SK-N-SH (cell line): Measurements from ENCODE around the gene C8A. TPM values are rescaled to one million over a fixed set of nuclear protein-coding genes. Genes with fewer than 3 reads are reported as not detected.

ENCODE experiments used
- CTCF ChIA-PET: fragments of 300-600, 350-600 bp; formaldehyde crosslinking; extraction: SDS; loops from one replicate; lab custom pipeline; 2021; lab: Yijun Ruan, JAX
- POLR2A ChIA-PET: fragments of 350-600 bp; sonication (Branson Sonifier 250); formaldehyde crosslinking; extraction: SDS; loops from one replicate; lab custom pipeline; 2020; ENCODE audit warnings: antibody characterized with exemption, inconsistent platforms; lab: Yijun Ruan, JAX
- DNase-seq: peaks from one replicate; pipeline ENCODE4 v3.0.0; 2012
- H2AFZ ChIP-seq: fragments of 200-600 bp; sonication (generic); 2 replicates; pipeline ENCODE4 v1.8.1; 2016; ENCODE audit warnings: antibody characterized with exemption, mild to moderate bottlenecking, low read depth
- H3F3A ChIP-seq: fragments of 200-600 bp; sonication (generic); replicated peaks from 2 replicates; pipeline ENCODE3; 2016; ENCODE audit warnings: antibody characterized with exemption, mild to moderate bottlenecking; ENCODE audit not compliant: insufficient read depth
- H3K27ac ChIP-seq, 2 experiments: fragments of 200-500 bp in 1 of 2; fragments of 200-600 bp in 1 of 2; sonication (Bioruptor generic) in 1 of 2; sonication (generic), shearing (Covaris generic) in 1 of 2; 2 replicates each; pipeline versions ENCODE4 v1.5.1 to v1.6.1; 2014 to 2016; ENCODE audit warnings: low read depth in 2 of 2, inconsistent platforms in 1 of 2, low read length in 1 of 2, mild to moderate bottlenecking in 1 of 2, mixed read lengths in 1 of 2
- H3K27me3 ChIP-seq: fragments of 200-600 bp; sonication (generic), shearing (Covaris generic); 2 replicates; pipeline ENCODE4 v1.6.1; 2016; ENCODE audit warnings: mixed run types; ENCODE audit not compliant: insufficient read depth
- H3K36me3 ChIP-seq, 2 experiments: fragments of 200-500 bp in 1 of 2; fragments of 200-600 bp in 1 of 2; sonication (Bioruptor generic) in 1 of 2; sonication (generic) in 1 of 2; replicated peaks in 1 of 2; 2 replicates each; pipeline versions ENCODE3 to v1.5.1; 2014 to 2016; ENCODE audit warnings: low read length in 1 of 2, mild to moderate bottlenecking in 1 of 2; ENCODE audit not compliant: insufficient read depth in 2 of 2, control insufficient read depth in 1 of 2
- H3K4me1 ChIP-seq, 2 experiments: fragments of 200-500 bp in 1 of 2; fragments of 200-600 bp in 1 of 2; sonication (Bioruptor generic) in 1 of 2; sonication (generic), shearing (Covaris generic) in 1 of 2; 2 replicates each; pipeline versions ENCODE4 v1.5.1 to v1.6.1; 2014 to 2016; ENCODE audit warnings: low read depth in 1 of 2, low read length in 1 of 2, mixed run types in 1 of 2; ENCODE audit not compliant: insufficient read depth in 2 of 2, control insufficient read depth in 1 of 2
- H3K4me2 ChIP-seq: fragments of 200-600 bp; sonication (generic), shearing (Covaris generic); 2 replicates; pipeline ENCODE4 v1.6.1; 2017; ENCODE audit warnings: mixed run types
- H3K4me3 ChIP-seq, 2 experiments: fragments of 200-500 bp in 1 of 2; fragments of 200-600 bp in 1 of 2; sonication (Bioruptor generic) in 1 of 2; sonication (generic), shearing (Covaris generic) in 1 of 2; 2 replicates each; pipeline versions ENCODE4 v1.5.1 to v1.8.1; 2014 to 2016; ENCODE audit warnings: low read depth in 2 of 2, inconsistent platforms in 1 of 2, low read length in 1 of 2, mild to moderate bottlenecking in 1 of 2, mixed read lengths in 1 of 2, moderate library complexity in 1 of 2
- H3K79me2 ChIP-seq: fragments of 200-600 bp; sonication (generic); 2 replicates; pipeline ENCODE4 v1.8.1; 2017; ENCODE audit warnings: mild to moderate bottlenecking; ENCODE audit not compliant: insufficient read depth
- H3K9ac ChIP-seq: fragments of 200-600 bp; sonication (generic); 2 replicates; pipeline ENCODE4 v1.6.1; 2017; ENCODE audit warnings: mixed run types
- H3K9me2 ChIP-seq: fragments of 200-600 bp; sonication (generic); 2 replicates; pipeline ENCODE4 v1.6.1; 2017; ENCODE audit warnings: mixed run types
- H3K9me3 ChIP-seq: fragments of 200-600 bp; sonication (generic); 2 replicates; pipeline ENCODE4 v1.6.1; 2017; ENCODE audit warnings: mixed run types, mild to moderate bottlenecking, moderate library complexity
- H4K20me1 ChIP-seq: fragments of 200-600 bp; sonication (generic); 2 replicates; pipeline ENCODE4 v1.6.1; 2017; ENCODE audit warnings: mild to moderate bottlenecking, mixed run types; ENCODE audit not compliant: insufficient read depth
- CHD2 ChIP-seq: fragments of 150-350 bp; IDR thresholded peaks from 2 replicates; pipeline ENCODE4 v1.6.1; 2018; ENCODE audit warnings: low read length; ENCODE audit not compliant: partially characterized antibody
- ELF1 ChIP-seq: IDR thresholded peaks from 2 replicates; pipeline ENCODE4 v1.4.0; 2012
- EP300 ChIP-seq, 2 experiments: IDR thresholded peaks; 2 replicates each; pipeline versions ENCODE4 v1.4.0 to v1.6.1; 2012; ENCODE audit warnings: borderline replicate concordance in 1 of 2, low read depth in 1 of 2, low read length in 1 of 2
- FOXJ3 ChIP-seq: sonication (generic); formaldehyde crosslinking; IDR thresholded peaks from 2 replicates; pipeline ENCODE4 v1.5.1; 2020; ENCODE audit warnings: mild to moderate bottlenecking, missing genetic modification reagents
- GATA2 ChIP-seq: sonication (generic); formaldehyde crosslinking; IDR thresholded peaks from 2 replicates; pipeline ENCODE4 v1.5.0; 2020; ENCODE audit warnings: mild to moderate bottlenecking, missing genetic modification reagents
- MEF2A ChIP-seq: IDR thresholded peaks from 2 replicates; pipeline ENCODE4 v1.4.0; 2012; ENCODE audit warnings: low read depth, borderline replicate concordance
- NRF1 ChIP-seq: IDR thresholded peaks from 2 replicates; pipeline ENCODE4 v1.6.1; 2012; ENCODE audit warnings: low read depth, mild to moderate bottlenecking, low read length
- USF1 ChIP-seq: IDR thresholded peaks from 2 replicates; pipeline ENCODE4 v1.4.0; 2012; ENCODE audit warnings: low read depth, borderline replicate concordance
- ZBTB33 ChIP-seq: IDR thresholded peaks from 2 replicates; pipeline ENCODE4 v1.4.0; 2012; ENCODE audit warnings: low read depth, borderline replicate concordance
- WGBS: methylation state at CpG from one replicate; pipeline ENCODE4 v1.1.6; 2017; ENCODE audit warnings: low lambda C conversion rate; 5-methylcytosine and 5-hydroxymethylcytosine counted together
- polyA plus RNA-seq, 3 experiments: library from polyadenylated mRNA; depleted of rRNA; stranded (reverse); fragments of >200 nt; gene quantifications; 2 replicates each; pipeline ENCODE4 v1.2.3, GENCODE V29; 2012

The C8A gene
- polyA plus RNA-seq, 1 of the 3 experiments (the other 2 are of a cell fraction), result not detected

- TF ChIP-seq NRF1, result no peak
- TF ChIP-seq FOXJ3 (CRISPR knock-in tag), result no peak
- no peak for TF ChIP-seq EP300 (IDR thresholded peaks at IDR 0.05; ENCODE audit: borderline replicate concordance in 1 of 2, low read depth in 1 of 2, low read length in 1 of 2)
- TF ChIP-seq CHD2, result no peak
- no peak for TF ChIP-seq GATA2 (CRISPR knock-in tag)
- no peak for TF ChIP-seq ELF1
- no peak for TF ChIP-seq ZBTB33
These were observed 79.9 kb downstream of the C8A start (continued) for GRCh38 chr1:56934430-56935060.

- Histone ChIP-seq H3K9me3 (no peaks in the 10 kb centered on the region), H3K4me3 (no peak overlapping the region), H3F3A (no peaks in the 10 kb centered on the region), H3K36me3 (no peaks in the 10 kb centered on the region), H3K27me3 (no peaks in the 10 kb centered on the region), H3K9me2 (no peaks in the 10 kb centered on the region), H3K4me1 (no peaks in the 10 kb centered on the region), H2AFZ (no peak overlapping the region), H3K4me2 (no peak overlapping the region), H4K20me1 (no peaks in the 10 kb centered on the region), H3K79me2 (no peaks in the 10 kb centered on the region), H3K27ac (no peak overlapping the region), H3K9ac (no peak overlapping the region)
- ChIA-PET POLR2A (no interaction called here), CTCF (no interaction called here)
- DNase-seq, result no peak
- no peak for TF ChIP-seq FOXJ3 (CRISPR knock-in tag)
- no peak for TF ChIP-seq ELF1
- TF ChIP-seq NRF1, result no peak
- TF ChIP-seq USF1, result no peak
- WGBS, result 71% methylated on average over 2 of the region's 2 CpGs
These were observed 84.0 kb downstream of the C8A start for GRCh38 chr1:56938646-56939045.

- Histone ChIP-seq H3K36me3 (no peaks in the 10 kb centered on the region), H3K4me2 (no peak overlapping the region), H3K4me1 (no peaks in the 10 kb centered on the region), H3K4me3 (no peak overlapping the region), H2AFZ (no peak overlapping the region), H3K9me2 (no peaks in the 10 kb centered on the region), H3K27ac (no peak overlapping the region), H3K27me3 (no peaks in the 10 kb centered on the region), H3K9me3 (no peaks in the 10 kb centered on the region), H3K79me2 (no peaks in the 10 kb centered on the region), H4K20me1 (no peaks in the 10 kb centered on the region), H3F3A (no peaks in the 10 kb centered on the region), H3K9ac (no peak overlapping the region)
- TF ChIP-seq MEF2A (no peak), ZBTB33 (no peak)
- 39% methylated on average over 2 of the region's 2 CpGs for WGBS
- POLR2A ChIA-PET, result no interaction called here
- no peak for DNase-seq
- CTCF ChIA-PET, result no interaction called here
These were observed 84.6 kb downstream of the C8A start for GRCh38 chr1:56939209-56939608.
